ENCODE measurements around the gene ABHD8. TPM values are rescaled to one million over a fixed set of nuclear protein-coding genes. Genes with fewer than 3 reads are reported as not detected.

Gene ABHD8, protein sequence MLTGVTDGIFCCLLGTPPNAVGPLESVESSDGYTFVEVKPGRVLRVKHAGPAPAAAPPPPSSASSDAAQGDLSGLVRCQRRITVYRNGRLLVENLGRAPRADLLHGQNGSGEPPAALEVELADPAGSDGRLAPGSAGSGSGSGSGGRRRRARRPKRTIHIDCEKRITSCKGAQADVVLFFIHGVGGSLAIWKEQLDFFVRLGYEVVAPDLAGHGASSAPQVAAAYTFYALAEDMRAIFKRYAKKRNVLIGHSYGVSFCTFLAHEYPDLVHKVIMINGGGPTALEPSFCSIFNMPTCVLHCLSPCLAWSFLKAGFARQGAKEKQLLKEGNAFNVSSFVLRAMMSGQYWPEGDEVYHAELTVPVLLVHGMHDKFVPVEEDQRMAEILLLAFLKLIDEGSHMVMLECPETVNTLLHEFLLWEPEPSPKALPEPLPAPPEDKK
- total RNA-seq (1 to 10 TPM; 5.2 to 6.0 TPM), polyA plus RNA-seq (8.3 TPM)

DNA sequence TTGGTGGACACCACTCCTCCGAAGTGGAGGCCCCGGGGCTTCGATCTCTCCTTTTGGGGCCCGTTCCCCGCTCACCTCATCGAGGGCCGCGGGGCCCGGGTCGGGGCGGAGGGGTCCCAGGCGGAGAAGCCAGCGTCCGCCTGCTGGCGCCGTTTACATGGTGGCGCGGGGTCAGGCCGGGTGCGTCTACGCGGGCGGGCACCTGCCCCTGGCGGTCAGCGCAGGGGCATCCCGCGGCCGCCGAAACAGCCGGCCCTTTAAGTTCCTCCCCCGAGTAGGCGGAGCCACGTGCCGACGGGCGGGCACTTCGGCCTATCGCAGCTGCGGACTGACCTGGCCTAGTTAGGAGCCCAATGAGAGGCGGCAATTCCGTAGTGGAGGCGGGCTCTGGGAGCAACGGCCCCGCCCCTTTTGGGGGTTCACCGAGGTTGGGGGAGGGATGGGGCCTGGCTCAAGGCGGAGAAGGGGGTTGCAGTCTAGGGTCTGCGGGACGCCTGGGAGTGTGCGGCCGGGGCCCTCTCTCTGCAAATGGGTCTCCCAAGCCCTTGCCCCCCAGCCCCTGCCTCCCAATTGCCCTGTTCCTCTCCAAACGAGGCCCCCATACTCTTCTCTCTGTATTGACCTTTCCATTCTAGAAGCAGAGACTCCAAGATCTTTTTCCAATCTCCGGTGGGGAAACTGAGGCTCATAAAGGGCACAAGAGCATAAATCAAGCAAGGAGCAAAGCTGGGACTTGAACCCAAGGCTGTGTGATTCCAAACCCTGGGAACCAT lies at the start of gene ABHD8:
Gene ABHD8, minus strand, starts transcription at position 259 of the 773 bp plus-strand sequence. CDS start 1,809 bp downstream, outside the sequence.
- ChIA-PET POLR2A (interaction anchor here (0.9 kb wide), 1 partner anchor 11 kb away, joined by 3 read pairs; no protein-coding TSS in a partner anchor), CTCF (interaction anchor here (0.6 to 1.5 kb wide), 6 partner anchors 9 to 193 kb away, joined by 3 to 8 read pairs (median 3); no protein-coding TSS in a partner anchor)
- peaks cover 0 to 5% (median 0%) of the 10 kb centered on the region in 3 donors for H3K36me3 Mint-ChIP-seq
- peak within 1 kb of the TSS; percentile 53 for H3K27ac ChIP-seq (ENCODE audit: low read depth, low read length)
- H3K4me1 ChIP-seq (ENCODE audit: insufficient read depth, low read length), result peaks cover 28% of the 10 kb centered on the region
- no peaks in the 10 kb centered on the region for H3K9me3 ChIP-seq (ENCODE audit: low read length)
- H3K9me3 Mint-ChIP-seq, result no peaks in the 10 kb centered on the region
- H3K27me3 Mint-ChIP-seq, result no peaks in the 10 kb centered on the region
- H3K27me3 ChIP-seq (ENCODE audit: insufficient read depth, low read length, poor library complexity, severe bottlenecking), result no peaks in the 10 kb centered on the region
- peaks cover 32 to 50% (median 41%) of the 10 kb centered on the region in 3 donors for H3K4me1 Mint-ChIP-seq
- H3K27ac Mint-ChIP-seq, result peak within 1 kb of the TSS; percentile 23 to 95 (median 71)
- H3K4me3 ChIP-seq (ENCODE audit: low read length), result peak within 1 kb of the TSS; percentile 66
- no peaks in the 10 kb centered on the region for H3K36me3 ChIP-seq (ENCODE audit: insufficient read depth, low read length)
- DNase-seq, result peak; percentile 88 to 94 (median 91)
- peak within 1 kb of the TSS; percentile 74 to 100 (median 78) for H3K4me3 Mint-ChIP-seq

GRCh38 chr19:17352608-17353280 lies 49.5 kb upstream of the ABHD8 start:
- no peak for DNase-seq
- no peaks in the 10 kb centered on the region for H3K9me3 ChIP-seq (ENCODE audit: low read length)
- H3K27ac Mint-ChIP-seq, result no peak overlapping the region
- no peaks in the 10 kb centered on the region for H3K36me3 Mint-ChIP-seq
- H3K9me3 Mint-ChIP-seq, result no peaks in the 10 kb centered on the region
- H3K4me1 Mint-ChIP-seq, result peaks cover 0 to 6% (median 0%) of the 10 kb centered on the region in 3 donors
- ChIA-PET CTCF (no interaction called here), POLR2A (no interaction called here)
- no peak overlapping the region for H3K4me3 Mint-ChIP-seq
- peaks cover 6% of the 10 kb centered on the region for H3K27me3 ChIP-seq (ENCODE audit: insufficient read depth, low read length, poor library complexity, severe bottlenecking)
- no peaks in the 10 kb centered on the region for H3K4me1 ChIP-seq (ENCODE audit: insufficient read depth, low read length)
- peaks cover 13 to 40% of the 10 kb centered on the region in 2 donors for H3K27me3 Mint-ChIP-seq
- H3K36me3 ChIP-seq (ENCODE audit: insufficient read depth, low read length), result no peaks in the 10 kb centered on the region
- no peak overlapping the region for H3K4me3 ChIP-seq (ENCODE audit: low read length)
- H3K27ac ChIP-seq (ENCODE audit: low read depth, low read length), result no peak overlapping the region

GRCh38 chr19:17351815-17352435 lies 48.7 kb upstream of the ABHD8 start:
- Histone ChIP-seq H3K9me3 (ENCODE audit: low read length) (no peaks in the 10 kb centered on the region), H3K36me3 (ENCODE audit: insufficient read depth, low read length) (no peaks in the 10 kb centered on the region), H3K27me3 (ENCODE audit: insufficient read depth, low read length, poor library complexity, severe bottlenecking) (peaks cover 6% of the 10 kb centered on the region), H3K4me3 (ENCODE audit: low read length) (no peak overlapping the region), H3K4me1 (ENCODE audit: insufficient read depth, low read length) (no peaks in the 10 kb centered on the region), H3K27ac (ENCODE audit: low read depth, low read length) (no peak overlapping the region)
- Mint-ChIP-seq H3K27ac (no peak overlapping the region), H3K9me3 (no peaks in the 10 kb centered on the region), H3K4me1 (peaks cover 0 to 6% (median 0%) of the 10 kb centered on the region in 3 donors), H3K36me3 (no peaks in the 10 kb centered on the region), H3K27me3 (peaks cover 18 to 49% of the 10 kb centered on the region in 2 donors), H3K4me3 (no peak overlapping the region)
- ChIA-PET POLR2A (no interaction called here), CTCF (no interaction called here)
- DNase-seq, result no peak

GRCh38 chr19:17348700-17349099 lies 45.5 kb upstream of the ABHD8 start:
- Mint-ChIP-seq H3K4me1 (peaks cover 5 to 11% (median 6%) of the 10 kb centered on the region in 3 donors), H3K27ac (no peak overlapping the region), H3K36me3 (peaks cover 0 to 1% (median 0%) of the 10 kb centered on the region in 3 donors), H3K9me3 (no peaks in the 10 kb centered on the region), H3K27me3 (peaks cover 18 to 48% of the 10 kb centered on the region in 2 donors), H3K4me3 (no peak overlapping the region)
- no peaks in the 10 kb centered on the region for H3K4me1 ChIP-seq (ENCODE audit: insufficient read depth, low read length)
- ChIA-PET POLR2A (no interaction called here), CTCF (interaction anchor here (1.1 to 2.0 kb wide), 3 partner anchors 38 to 118 kb away, joined by 3 to 7 read pairs (median 6); no protein-coding TSS in a partner anchor)
- no peak overlapping the region for H3K27ac ChIP-seq (ENCODE audit: low read depth, low read length)
- H3K27me3 ChIP-seq (ENCODE audit: insufficient read depth, low read length, poor library complexity, severe bottlenecking), result peaks cover 6% of the 10 kb centered on the region
- H3K4me3 ChIP-seq (ENCODE audit: low read length), result no peak overlapping the region
- no peak for DNase-seq
- no peaks in the 10 kb centered on the region for H3K9me3 ChIP-seq (ENCODE audit: low read length)
- no peaks in the 10 kb centered on the region for H3K36me3 ChIP-seq (ENCODE audit: insufficient read depth, low read length)

DNA sequence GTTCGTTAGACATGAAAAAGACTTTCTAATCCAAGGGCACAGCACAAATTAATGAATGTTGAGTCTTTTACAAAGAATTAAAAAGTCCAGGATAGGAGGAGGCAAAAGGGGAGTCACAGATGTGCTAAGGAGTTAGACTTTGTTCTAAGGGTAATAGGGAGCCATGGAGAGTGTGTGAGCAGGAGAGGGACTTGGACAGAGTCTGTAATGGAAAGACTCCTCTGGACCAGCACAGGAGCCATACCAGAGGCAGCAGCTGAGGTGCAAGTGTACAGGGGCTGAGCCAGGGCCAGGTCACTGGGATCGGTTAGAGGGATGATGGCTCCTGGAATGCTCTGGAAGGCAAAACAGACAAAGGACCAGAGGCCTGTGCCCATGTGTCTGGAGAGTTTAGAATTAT lies 44.7 kb upstream of the ABHD8 start:
- POLR2A ChIA-PET, result no interaction called here

GRCh38 chr19:17347361-17347760 lies 44.1 kb upstream of the ABHD8 start:
- Histone ChIP-seq H3K36me3 (ENCODE audit: insufficient read depth, low read length) (no peaks in the 10 kb centered on the region), H3K27ac (ENCODE audit: low read depth, low read length) (no peak overlapping the region), H3K4me3 (ENCODE audit: low read length) (no peak overlapping the region), H3K27me3 (ENCODE audit: insufficient read depth, low read length, poor library complexity, severe bottlenecking) (peaks cover 6% of the 10 kb centered on the region), H3K9me3 (ENCODE audit: low read length) (no peaks in the 10 kb centered on the region), H3K4me1 (ENCODE audit: insufficient read depth, low read length) (no peaks in the 10 kb centered on the region)
- no peak overlapping the region for H3K27ac Mint-ChIP-seq
- H3K9me3 Mint-ChIP-seq, result no peaks in the 10 kb centered on the region
- ChIA-PET POLR2A (no interaction called here), CTCF (interaction anchor here (1.0 to 2.0 kb wide), 2 partner anchors 38 to 41 kb away, joined by 3 to 6 read pairs; no protein-coding TSS in a partner anchor)
- H3K4me3 Mint-ChIP-seq, result no peak overlapping the region
- no peak for DNase-seq
- H3K4me1 Mint-ChIP-seq, result peaks cover 5 to 11% (median 6%) of the 10 kb centered on the region in 3 donors
- H3K36me3 Mint-ChIP-seq, result peaks cover 0 to 3% (median 0%) of the 10 kb centered on the region in 3 donors
- H3K27me3 Mint-ChIP-seq, result peaks cover 14 to 39% of the 10 kb centered on the region in 2 donors

More for the DNA sequence above, 44.7 kb upstream of the ABHD8 start:
- H3K4me3 Mint-ChIP-seq, result no peak overlapping the region
- H3K4me1 ChIP-seq (ENCODE audit: insufficient read depth, low read length), result no peaks in the 10 kb centered on the region
- CTCF ChIA-PET, result interaction anchor here (1.0 to 2.0 kb wide), 2 partner anchors 38 to 41 kb away, joined by 3 to 6 read pairs; no protein-coding TSS in a partner anchor
- peaks cover 18 to 42% of the 10 kb centered on the region in 2 donors for H3K27me3 Mint-ChIP-seq
- H3K9me3 Mint-ChIP-seq, result no peaks in the 10 kb centered on the region
- peaks cover 6% of the 10 kb centered on the region for H3K27me3 ChIP-seq (ENCODE audit: insufficient read depth, low read length, poor library complexity, severe bottlenecking)
- H3K27ac Mint-ChIP-seq, result no peak overlapping the region
- H3K4me1 Mint-ChIP-seq, result peaks cover 5 to 11% (median 6%) of the 10 kb centered on the region in 3 donors
- no peaks in the 10 kb centered on the region for H3K36me3 ChIP-seq (ENCODE audit: insufficient read depth, low read length)
- peaks cover 0 to 1% (median 0%) of the 10 kb centered on the region in 3 donors for H3K36me3 Mint-ChIP-seq
- no peaks in the 10 kb centered on the region for H3K9me3 ChIP-seq (ENCODE audit: low read length)
- DNase-seq, result no peak
- H3K4me3 ChIP-seq (ENCODE audit: low read length), result no peak overlapping the region
- H3K27ac ChIP-seq (ENCODE audit: low read depth, low read length), result no peak overlapping the region

- Histone ChIP-seq H3K27me3 (ENCODE audit: insufficient read depth, low read length, poor library complexity, severe bottlenecking) (peaks cover 6% of the 10 kb centered on the region), H3K9me3 (ENCODE audit: low read length) (no peaks in the 10 kb centered on the region), H3K27ac (ENCODE audit: low read depth, low read length) (no peak overlapping the region), H3K4me1 (ENCODE audit: insufficient read depth, low read length) (no peaks in the 10 kb centered on the region), H3K36me3 (ENCODE audit: insufficient read depth, low read length) (no peaks in the 10 kb centered on the region), H3K4me3 (ENCODE audit: low read length) (no peak overlapping the region)
- peak overlapping the region in 1 of 8 donors; percentile 51 for H3K27ac Mint-ChIP-seq
- H3K36me3 Mint-ChIP-seq, result peaks cover 0 to 10% (median 0%) of the 10 kb centered on the region in 3 donors
- DNase-seq, result peak; percentile 62 to 81 (median 68)
- peaks cover 9 to 31% of the 10 kb centered on the region in 2 donors for H3K27me3 Mint-ChIP-seq
- H3K4me3 Mint-ChIP-seq, result no peak overlapping the region
- no peaks in the 10 kb centered on the region for H3K9me3 Mint-ChIP-seq
- H3K4me1 Mint-ChIP-seq, result peaks cover 5 to 6% (median 5%) of the 10 kb centered on the region in 3 donors
- CTCF ChIA-PET, result interaction anchor here (0.7 to 2.1 kb wide), 13 partner anchors 11 to 115 kb away, joined by 3 to 7 read pairs (median 4); partner anchors contain the start of genes DDA1 and TMEM221
- POLR2A ChIA-PET, result no interaction called here
Observed at GRCh38 chr19:17346109-17346671, 43.0 kb upstream of the ABHD8 start.

Data from CD8-positive, alpha-beta memory T cell (primary cell).